K562 (cell line): ENCODE data around the gene NXT1.

Experiments
- CHCHD3 ChIP-seq: fragments of 250-450 bp; sonication (Bioruptor Pico); IDR thresholded peaks from 2 replicates; pipeline ENCODE4 v2.1.2; 2022; ENCODE audit warnings: mild to moderate bottlenecking
- CHD2 ChIP-seq: IDR thresholded peaks from 2 replicates; pipeline ENCODE4 v1.6.1; 2011; ENCODE audit warnings: low read depth, low read length
- CTCF ChIP-seq, 3 experiments: IDR thresholded peaks in 2 of 3; conservative IDR thresholded peaks in 1 of 3; 2 replicates each; pipeline ENCODE4 v1.5.1; 2011 to 2012; ENCODE audit warnings: low read length in 3 of 3, mild to moderate bottlenecking in 3 of 3, control low read depth in 2 of 3, improper control_type of control experiment in 1 of 3, inconsistent platforms in 1 of 3, low read depth in 1 of 3, mixed read lengths in 1 of 3, moderate library complexity in 1 of 3; ENCODE audit not compliant: insufficient read depth in 2 of 3
- DEAF1 ChIP-seq: fragments of 450-650 bp; formaldehyde crosslinking; IDR thresholded peaks from 2 replicates; pipeline ENCODE4 v1.4.0; 2020; ENCODE audit warnings: mild to moderate bottlenecking, moderate library complexity
- GTF2A2 ChIP-seq: IDR thresholded peaks from 2 replicates; pipeline ENCODE4 v1.6.1; 2016; ENCODE audit warnings: mild to moderate bottlenecking, missing genetic modification characterization, missing compliant biosample characterization
- NFRKB ChIP-seq: fragments of 450-650 bp; IDR thresholded peaks from 2 replicates; pipeline ENCODE4 v1.6.1; 2016; ENCODE audit warnings: low read depth
- NFXL1 ChIP-seq: fragments of 450-650 bp; formaldehyde crosslinking; IDR thresholded peaks from 2 replicates; pipeline ENCODE4 v1.4.0; 2021; ENCODE audit warnings: mild to moderate bottlenecking
- POLR2AphosphoS5 ChIP-seq: IDR thresholded peaks from 2 replicates; pipeline ENCODE4 v1.6.1; 2011; ENCODE audit warnings: mild to moderate bottlenecking, low read depth, low read length, moderate library complexity; ENCODE audit not compliant: control insufficient read depth, insufficient read depth
- REST ChIP-seq, 2 experiments: fragments of 450-650 bp; formaldehyde crosslinking in 1 of 2; IDR thresholded peaks; 2 replicates each; pipeline versions ENCODE4 v1.4.0 to v1.6.1; 2014 to 2020; ENCODE audit warnings: mild to moderate bottlenecking in 2 of 2, borderline replicate concordance in 1 of 2, low read depth in 1 of 2
- TSHZ1 ChIP-seq: fragments of 250-450 bp; sonication (Bioruptor Pico); IDR thresholded peaks from 2 replicates; pipeline ENCODE4 v1.4.0; 2020; ENCODE audit warnings: mild to moderate bottlenecking, moderate library complexity
- ZNF766 ChIP-seq: fragments of 200-800 bp; sonication (Bioruptor generic); conservative IDR thresholded peaks from 2 replicates; pipeline ENCODE4 v1.6.1; 2016; ENCODE audit warnings: missing genetic modification characterization, missing compliant biosample characterization

GRCh38 chr20:23361476-23362391 is 11.1 kb downstream of the NXT1 start, which contains the start of gene GZF1:
- TF ChIP-seq DEAF1 (no peak), ZNF766 (no peak), POLR2AphosphoS5 (peak; percentile 73), TSHZ1 (CRISPR knock-in tag) (no peak), CHCHD3 (CRISPR knock-in tag) (no peak), CTCF (IDR thresholded peaks at IDR 0.05 in 2 of 3, conservative IDR thresholded peaks at IDR 0.05 in 1 of 3; ENCODE audit: insufficient read depth in 2 of 3, low read depth in 1 of 3, low read length in 3 of 3) (peak in 1 of 3 experiments; percentile 6; a peak in 1 of 6 replicates), NFRKB (no peak; the same call in 1 of the 2 replicates), NFXL1 (no peak), CHD2 (no peak), REST (IDR thresholded peaks at IDR 0.05; ENCODE audit: borderline replicate concordance) (peak; percentile 98), REST (CRISPR knock-in tag; IDR thresholded peaks at IDR 0.05; ENCODE audit: low read depth) (peak; percentile 44; the same call in 1 of the 2 replicates), GTF2A2 (no peak)
